Glomerular endothelial cell (primary cell): ENCODE measurements around the gene H6PD. TPM values are rescaled to one million over a fixed set of nuclear protein-coding genes. Genes with fewer than 3 reads are reported as not detected.

ENCODE experiments used
- DNase-seq: peaks from one replicate; pipeline ENCODE4 v3.0.0-alpha.2; 2011; ENCODE audit warnings: low read depth, low spot score; ENCODE audit errors: extremely low read depth
- total RNA-seq: library from RNA; depleted of rRNA; stranded (reverse); fragments of >200 nt; gene quantifications from 2 replicates; pipeline ENCODE4 v1.2.3, GENCODE V29; 2015

H6PD gene
- total RNA-seq, 1 donor from 2014 or later, result 54.3 TPM

DNA sequence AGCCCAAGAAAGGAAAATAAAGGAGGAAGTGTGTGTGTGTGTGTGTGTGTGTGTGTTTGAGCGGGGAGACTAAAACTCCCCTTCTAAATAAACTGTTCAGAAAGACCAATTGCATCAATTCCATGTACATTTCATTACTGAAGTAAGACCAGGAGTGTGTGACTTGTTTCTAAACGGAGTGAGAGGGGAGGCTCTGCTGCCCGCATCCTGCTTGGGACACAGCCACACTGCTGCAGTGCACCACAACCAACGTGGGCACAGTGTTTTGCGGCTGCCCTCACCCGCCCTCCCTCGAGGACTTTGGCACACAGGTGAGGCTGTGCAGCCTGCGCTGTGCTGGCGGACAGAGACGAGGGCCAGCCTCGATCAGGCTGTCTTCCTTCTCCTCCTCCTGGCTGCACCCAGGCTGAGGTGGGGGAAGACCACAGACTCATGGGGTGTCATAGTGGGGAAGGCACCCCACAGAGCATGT lies 31.0 kb upstream of the H6PD start:
- DNase-seq, result no peak

GRCh38 chr1:9204156-9204720 lies 30.3 kb upstream of the H6PD start:
- no peak for DNase-seq

GRCh38 chr1:9207086-9207485 lies 27.5 kb upstream of the H6PD start:
- DNase-seq, result no peak

- DNase-seq, result no peak
These were observed 26.9 kb upstream of the H6PD start for GRCh38 chr1:9207715-9208114.

GRCh38 chr1:9211291-9211811 lies 23.2 kb upstream of the H6PD start:
- no peak for DNase-seq

- no peak for DNase-seq
These were observed 21.8 kb upstream of the H6PD start for GRCh38 chr1:9212735-9213134.

DNA sequence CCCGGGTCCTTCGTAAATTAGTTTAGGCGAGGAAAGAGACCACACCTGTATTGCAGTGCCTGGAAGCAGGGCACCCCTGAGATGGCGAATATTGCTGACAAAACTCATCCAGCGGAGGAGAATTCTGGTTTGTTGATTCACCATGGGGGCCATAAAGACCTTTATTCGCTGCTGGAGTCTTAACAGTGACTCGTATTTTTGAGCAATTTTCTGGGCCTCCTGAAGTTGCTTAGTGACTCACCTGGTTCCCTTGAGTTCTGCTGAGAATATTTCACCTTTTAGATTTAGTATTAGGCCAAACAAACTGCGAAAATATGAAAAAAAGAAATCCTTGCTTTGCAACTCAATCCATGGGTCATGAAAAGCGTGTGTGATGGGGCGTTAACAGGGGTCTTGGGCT lies 20.6 kb upstream of the H6PD start:
- DNase-seq, result no peak

DNA sequence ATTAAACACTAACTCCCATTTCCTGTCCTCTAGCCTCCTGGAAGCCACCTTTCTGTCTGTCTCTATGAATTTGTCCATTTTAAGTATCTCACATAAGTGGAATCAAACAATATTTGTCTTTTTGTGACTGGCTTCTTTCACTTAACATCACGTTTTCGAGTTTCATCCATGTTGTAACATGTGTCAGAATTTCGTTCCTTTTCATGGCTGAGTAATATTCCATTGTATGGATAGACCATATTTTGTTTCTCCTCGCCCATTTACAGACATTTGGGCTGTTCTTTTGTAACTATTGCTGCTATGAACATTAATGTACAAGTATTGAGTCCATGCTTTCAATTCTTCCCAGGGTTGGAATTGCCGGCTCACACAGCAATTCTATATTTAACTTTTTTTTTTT lies 15.7 kb upstream of the H6PD start:
- no peak for DNase-seq

DNA sequence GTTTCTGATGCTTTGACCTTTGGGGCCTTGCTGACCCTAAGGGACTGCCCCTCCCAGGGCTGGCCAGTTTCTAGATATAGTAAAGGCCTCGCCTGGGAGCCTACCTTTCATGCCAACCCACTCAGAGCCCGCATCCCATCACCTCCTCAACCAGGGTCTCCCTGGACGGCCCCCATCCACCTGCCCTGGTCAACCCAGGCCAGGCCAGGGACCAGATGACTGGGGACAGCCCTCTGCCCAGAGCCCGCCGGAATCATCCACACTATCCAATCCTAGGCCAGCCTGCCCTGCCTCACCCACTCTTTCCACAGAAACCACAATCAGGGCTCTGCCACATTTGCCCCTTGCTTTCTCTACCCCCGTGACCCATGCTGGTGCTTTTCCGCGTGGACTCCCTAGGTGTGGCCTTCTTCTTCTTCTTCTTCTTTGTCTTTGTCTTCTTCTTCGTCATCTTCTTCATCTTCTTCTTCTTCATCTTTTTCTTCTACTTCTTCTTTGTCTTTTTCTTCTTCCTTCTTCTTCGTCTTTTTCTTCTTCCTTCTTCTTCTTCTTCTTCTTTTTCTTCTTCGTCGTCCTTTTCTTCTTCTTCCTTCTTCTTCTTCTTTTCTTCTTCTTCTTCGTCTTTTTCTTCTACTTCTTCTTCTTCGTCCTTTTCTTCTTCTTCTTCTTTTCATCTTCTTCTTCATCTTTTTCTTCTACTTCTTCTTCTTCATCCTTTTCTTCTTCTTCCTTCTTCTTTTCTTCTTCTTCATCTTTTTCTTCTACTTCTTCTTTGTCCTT lies 11.5 kb upstream of the H6PD start:
- DNase-seq, result no peak

DNA sequence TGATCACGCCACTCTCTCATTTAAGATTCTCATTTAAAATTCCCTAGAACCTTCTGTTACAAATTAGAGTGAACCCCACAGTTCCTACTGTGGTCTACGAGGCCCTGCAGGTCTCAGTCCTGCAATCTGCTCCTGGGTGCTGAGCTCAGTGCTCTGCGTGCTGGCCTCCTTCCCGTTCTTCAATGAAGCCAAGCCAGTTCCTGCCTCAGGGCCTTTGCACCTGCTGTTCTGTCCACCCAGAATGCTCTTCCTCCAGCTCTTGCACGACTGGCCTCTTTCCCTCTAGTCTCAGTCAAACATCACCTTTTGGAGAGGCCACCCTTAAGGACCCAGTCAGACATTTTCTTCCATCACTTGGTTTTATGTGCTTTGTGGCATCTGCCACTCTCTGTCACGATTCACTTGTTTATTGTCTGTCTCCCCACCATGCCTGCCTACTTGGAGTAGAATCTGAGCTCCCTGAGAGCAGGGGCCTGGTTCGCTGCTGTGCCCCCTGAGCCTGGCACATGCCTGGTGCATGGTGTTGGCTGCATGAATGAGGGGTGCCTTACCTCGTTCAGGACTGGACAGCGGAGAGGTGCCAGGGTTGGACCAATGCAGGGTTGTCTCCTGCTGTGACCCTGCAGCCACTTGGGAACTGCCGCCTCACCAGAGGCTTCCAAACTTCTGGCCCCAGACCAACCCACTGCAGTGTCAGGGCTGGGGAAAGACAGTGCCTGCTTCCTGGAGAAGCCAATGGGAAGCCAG lies 9.7 kb upstream of the H6PD start:
- DNase-seq, result no peak

- no peak for DNase-seq
These were observed 9.2 kb upstream of the H6PD start for GRCh38 chr1:9225411-9225785.

DNA sequence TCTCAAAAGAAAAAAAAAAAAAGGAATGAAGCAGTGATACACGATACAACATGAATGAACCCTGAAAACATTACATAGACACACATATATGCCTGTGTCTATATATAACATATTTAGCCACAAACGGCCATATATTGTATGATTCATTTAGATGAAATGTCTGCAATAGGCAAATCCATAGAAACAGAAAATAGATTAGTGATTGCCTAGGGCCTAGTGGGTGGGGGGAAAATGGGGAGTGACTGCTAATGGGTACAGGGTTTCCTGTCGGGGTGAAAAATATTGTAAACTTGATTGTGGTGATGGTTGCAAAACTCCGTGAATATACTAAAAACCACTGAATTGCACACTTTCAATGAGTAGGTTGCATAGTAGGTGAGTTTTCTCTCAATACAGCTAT lies 6.0 kb upstream of the H6PD start:
- no peak for DNase-seq

DNA sequence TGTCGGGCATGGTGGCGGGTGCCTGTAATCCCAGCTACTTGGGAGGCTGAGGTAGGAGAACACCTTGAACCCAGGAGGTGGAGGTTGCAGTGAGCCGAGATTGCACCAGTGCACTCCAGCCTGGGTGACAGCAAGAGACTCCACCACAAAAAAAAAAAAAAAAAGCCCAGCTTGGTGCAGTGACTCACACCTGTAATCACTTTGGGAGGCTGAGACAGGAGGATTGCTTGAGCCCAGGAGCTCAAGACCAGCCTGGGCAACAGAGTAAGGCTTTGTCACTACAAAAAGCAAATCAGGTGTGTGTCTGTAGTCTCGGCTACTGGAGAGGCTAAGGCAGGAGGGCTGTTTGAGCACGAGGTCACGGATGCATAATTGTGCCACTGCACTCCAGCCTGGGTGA lies 5.0 kb upstream of the H6PD start:
- no peak for DNase-seq

DNA sequence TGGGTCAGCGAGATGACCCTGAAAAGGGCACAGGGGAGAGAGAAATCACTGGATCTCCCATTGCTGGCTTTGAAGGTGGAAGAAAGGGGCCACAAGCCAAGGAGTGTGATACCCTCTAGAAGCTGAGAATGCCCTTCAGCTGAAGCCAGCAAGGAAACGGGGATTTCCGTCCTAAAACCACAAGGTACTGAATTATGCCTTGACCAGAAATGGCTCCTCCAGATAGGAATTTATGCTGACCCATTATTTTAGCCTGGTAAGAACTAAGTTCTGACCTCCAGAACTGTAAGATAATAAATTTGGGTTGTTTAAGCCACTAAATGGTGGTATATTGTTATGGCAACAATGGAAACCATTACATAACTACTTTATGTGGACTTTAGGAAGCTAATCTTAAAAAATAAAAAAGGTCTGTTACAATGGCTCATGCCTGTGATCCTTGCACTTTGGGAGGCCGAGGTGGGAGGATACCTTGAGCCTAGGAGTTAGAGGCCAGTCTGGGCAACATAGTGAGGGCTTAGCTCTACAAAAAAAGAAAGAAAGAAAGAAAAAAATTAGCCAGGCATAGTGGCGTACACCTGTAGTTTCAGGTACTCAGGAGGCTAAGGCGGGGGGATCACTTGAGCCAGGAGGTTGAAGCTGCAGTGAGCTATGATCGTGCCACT lies 3.6 kb upstream of the H6PD start:
- no peak for DNase-seq

DNA sequence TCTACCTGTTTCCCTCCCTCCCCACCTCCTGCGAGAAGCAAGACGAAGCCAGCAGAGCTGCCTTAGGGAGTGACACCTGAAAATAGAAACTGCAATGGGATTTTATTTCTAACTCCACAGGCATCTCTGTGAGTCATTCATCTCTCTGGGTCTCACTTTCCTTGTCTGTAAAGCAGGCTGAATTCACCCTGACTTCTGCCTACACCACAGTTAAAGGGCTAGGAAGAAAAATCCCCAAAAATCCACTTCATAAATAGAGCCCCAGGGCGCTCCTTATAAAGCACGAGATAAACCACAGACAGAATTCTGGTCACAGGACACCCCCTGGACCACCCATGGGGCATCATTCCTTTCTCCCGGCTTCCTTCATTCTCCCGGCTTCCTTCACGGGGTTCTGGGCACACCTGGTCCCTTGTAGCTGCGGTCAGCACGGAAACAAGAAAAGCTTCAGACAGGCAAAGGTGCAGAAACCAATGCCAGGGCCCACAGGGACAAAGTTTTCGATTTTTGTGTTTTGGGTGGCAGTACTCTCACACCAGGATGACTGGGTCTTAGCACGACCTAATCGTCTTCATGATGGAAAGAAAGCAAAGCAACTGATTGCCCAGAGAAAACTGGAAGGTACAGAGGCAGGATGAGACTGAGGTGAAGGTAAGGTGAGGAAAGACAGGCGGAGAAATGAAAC lies 2.8 kb upstream of the H6PD start:
- DNase-seq, result no peak

DNA sequence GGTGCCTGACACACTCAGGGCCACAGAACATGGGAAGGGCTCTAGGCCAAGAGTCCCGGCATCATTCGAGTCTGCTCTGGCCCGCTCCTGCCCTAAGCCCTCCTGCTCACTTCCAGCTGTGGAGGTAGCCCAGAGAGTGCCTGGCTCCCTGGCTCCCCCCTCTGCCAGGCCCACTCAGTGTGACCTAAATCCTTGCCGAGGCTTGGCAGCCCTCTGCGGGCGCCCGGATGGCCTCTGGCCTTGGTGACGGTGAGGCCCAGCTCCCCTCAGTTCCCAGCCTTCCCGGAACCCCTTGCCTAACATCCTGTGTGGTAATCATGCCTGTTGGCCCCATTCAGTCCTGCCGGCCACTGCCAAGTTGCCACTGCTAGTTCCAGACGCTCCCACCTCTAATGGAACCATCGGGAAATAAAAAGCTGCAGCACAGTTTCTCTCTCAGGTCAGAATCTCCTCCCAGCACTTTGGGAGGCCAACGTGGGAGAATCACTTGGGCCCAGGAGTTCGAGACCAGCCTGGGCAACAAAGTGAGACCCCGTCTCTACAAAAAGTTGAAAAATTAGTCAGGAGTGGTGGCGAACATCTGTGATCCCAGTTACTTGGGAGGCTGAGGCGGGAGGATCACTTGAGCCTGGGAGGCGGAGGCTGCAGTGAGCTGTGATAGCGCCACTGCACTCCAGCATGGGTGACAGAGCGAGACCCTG lies 1.2 kb upstream of the H6PD start:
- DNase-seq, result no peak

GRCh38 chr1:9233942-9234222 lies 692 bp upstream of the H6PD start:
- no peak for DNase-seq

- DNase-seq, result no peak
These were observed 504 bp downstream of the H6PD start for GRCh38 chr1:9235096-9235459.

DNA sequence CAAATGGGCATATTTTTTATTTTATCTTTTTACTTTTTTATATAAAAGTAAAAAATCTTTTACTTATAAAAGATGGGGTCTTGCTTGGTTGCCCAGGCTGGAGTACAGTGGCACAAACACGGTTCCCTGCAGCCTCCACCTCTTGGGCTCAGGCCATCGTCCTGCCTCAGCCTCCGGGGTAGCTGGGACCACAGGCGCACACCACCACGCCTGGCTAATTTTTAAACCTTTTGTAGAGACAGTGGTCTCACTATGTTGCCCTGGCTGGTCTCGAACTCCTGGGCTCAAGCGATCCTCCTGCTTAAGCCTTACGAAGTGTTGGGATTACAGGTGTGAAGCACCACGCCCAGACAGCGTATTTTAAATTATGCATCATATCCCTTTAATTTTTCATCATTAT lies 986 bp downstream of the H6PD start:
- DNase-seq, result no peak

DNA sequence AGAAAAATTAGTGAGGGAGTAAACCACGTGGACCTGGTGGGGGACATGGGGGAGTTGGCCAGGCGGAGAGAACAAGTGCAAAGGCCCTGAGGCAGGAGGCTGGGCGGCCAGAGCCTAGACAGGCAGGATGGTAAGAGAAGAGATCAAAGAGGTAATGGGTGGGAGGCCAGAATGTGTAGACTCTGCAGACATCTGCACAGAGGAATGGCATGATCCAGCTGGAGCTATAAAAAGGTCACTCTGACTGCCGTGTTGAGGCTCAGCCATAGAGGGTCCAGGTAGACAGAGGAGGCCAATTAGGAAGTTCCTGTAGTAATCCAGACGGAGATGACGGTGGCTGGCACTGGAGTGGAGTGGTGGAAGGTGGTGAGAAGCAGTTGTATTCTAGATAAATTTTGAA lies 3.6 kb downstream of the H6PD start:
- no peak for DNase-seq
